GM13977 (cell line): ENCODE data around the gene FAM168A.

ENCODE experiments used
- DNase-seq: peaks from one replicate; pipeline ENCODE4 v3.0.0; 2012; ENCODE audit warnings: low spot score
- in situ Hi-C: fragments of 300-500 bp; cut with MboI; formaldehyde crosslinking; loops from one replicate; pipeline ENCODE4 v1.12.0; 2022; ENCODE audit warnings: low sequenced_read_pairs, low pct_unique_long_range_greater_than_20kb, mixed read lengths, inconsistent platforms; ENCODE audit not compliant: unreplicated experiment
- TF ChIP-seq, protein P1 (sequence below): IDR thresholded peaks from 2 replicates; pipeline ENCODE4 v1.5.1; 2012; ENCODE audit warnings: mild to moderate bottlenecking, control low read depth; ENCODE audit not compliant: insufficient read depth; ENCODE audit errors: extremely low read depth, missing control alignments

FAM168A gene

DNA sequence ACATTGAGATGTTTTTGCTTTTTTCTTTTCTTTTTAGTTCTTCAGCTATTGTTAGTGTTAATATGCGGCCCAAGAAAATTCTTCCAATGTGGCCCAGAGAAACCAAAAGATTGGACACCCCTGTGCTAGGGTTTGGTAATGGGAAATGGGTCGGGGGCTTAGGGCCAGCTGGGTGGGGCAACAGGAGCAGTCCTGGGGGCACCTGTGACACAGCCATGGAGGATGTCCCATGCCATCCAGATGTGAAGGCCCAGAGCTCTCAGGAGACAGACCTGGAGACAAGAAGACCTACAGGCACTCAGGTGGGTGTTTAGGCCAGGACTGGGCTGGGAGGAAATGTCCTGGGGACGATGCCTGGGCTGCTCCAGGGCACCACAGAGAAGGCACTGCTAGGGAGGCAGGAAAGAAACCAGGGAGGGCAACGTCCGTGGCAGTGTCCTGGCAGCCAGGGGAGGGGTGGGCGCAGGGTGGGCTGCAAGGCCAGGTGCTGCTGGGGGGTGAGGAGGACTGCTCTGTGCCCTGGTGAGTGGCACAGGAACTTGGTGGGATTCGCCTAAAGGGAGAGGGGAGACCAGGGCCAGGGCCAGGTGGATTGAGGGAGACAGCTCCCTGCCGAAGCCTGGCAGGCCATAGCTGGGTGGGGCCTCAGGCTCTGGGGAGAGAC lies 200.3 kb downstream of the FAM168A start:
- TF ChIP-seq, protein P1, sequence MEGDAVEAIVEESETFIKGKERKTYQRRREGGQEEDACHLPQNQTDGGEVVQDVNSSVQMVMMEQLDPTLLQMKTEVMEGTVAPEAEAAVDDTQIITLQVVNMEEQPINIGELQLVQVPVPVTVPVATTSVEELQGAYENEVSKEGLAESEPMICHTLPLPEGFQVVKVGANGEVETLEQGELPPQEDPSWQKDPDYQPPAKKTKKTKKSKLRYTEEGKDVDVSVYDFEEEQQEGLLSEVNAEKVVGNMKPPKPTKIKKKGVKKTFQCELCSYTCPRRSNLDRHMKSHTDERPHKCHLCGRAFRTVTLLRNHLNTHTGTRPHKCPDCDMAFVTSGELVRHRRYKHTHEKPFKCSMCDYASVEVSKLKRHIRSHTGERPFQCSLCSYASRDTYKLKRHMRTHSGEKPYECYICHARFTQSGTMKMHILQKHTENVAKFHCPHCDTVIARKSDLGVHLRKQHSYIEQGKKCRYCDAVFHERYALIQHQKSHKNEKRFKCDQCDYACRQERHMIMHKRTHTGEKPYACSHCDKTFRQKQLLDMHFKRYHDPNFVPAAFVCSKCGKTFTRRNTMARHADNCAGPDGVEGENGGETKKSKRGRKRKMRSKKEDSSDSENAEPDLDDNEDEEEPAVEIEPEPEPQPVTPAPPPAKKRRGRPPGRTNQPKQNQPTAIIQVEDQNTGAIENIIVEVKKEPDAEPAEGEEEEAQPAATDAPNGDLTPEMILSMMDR, result no peak
- no peak for DNase-seq
- in situ Hi-C loops, result no loop called here

DNA sequence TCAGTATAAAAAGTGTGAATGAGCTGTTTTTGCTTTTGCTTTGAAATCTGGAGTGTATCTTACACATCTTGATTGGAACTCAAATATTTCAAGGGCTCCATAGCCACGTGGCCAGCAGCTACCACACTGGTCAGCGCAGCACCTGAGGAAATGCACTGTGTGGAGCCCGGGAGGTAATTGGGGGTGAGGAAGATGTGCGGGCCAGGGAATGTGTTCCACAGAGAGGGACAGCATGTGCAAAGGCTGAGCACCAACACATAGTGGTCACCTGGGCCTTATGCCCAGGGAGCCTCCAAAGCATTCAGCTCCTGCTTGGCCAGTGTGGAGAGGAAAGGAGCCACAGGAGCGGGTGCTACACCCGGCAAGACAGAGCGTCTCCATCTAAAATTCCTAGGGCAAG lies 200.9 kb downstream of the FAM168A start:
- in situ Hi-C loops, result no loop called here
- DNase-seq, result no peak
- TF ChIP-seq, protein P1, result no peak

- DNase-seq, result no peak
- in situ Hi-C loops, result no loop called here
- TF ChIP-seq, protein P1, result no peak
Measured at GRCh38 chr11:73396251-73396930, 201.5 kb downstream of the FAM168A start.

DNA sequence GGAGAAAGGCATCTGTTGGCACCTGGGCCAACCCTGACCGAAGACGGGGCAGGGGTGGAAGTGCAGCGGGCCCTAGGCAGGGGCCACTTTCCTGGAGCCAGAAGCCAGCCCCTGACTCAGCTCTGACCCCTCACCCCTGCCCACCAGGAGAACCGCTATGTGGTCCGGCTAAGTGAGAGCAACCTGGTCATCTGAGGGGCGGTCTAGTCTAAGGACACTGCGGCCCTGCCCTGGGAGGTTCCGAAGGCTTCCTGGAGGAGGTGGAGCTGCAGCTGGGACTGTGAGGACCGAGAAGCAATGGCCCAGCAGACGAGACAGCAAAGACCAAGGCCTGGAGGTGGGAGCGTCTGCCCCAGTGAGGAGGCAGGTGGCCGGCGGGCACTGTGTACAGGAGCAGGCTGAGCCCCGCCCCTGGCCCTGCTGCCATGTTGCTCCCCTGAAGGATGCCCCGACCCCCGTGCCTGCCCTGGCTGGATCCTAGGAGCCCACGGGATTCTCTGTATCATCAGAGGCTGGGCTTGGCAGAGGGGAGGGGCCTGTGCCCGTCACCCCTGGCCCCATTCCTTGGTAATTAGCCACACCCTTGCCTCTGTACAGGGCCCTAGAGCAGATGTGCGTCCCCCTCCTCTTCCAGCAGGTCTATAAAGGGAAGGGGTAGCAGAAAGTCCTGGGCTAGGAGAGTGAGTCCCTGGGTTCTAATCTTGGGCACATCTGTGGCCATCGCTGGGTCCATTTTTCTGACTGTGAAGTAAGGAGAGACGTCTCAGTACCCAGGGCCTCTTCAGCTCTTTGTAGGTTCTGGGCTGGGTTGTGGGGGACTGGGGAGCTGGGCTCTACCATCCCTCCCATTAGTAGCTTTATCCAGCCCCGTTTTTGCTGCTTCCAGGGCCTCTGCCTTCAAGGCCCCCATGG lies 202.4 kb downstream of the FAM168A start:
- TF ChIP-seq, protein P1, result no peak
- no peak for DNase-seq
- in situ Hi-C loops, result no loop called here

DNA sequence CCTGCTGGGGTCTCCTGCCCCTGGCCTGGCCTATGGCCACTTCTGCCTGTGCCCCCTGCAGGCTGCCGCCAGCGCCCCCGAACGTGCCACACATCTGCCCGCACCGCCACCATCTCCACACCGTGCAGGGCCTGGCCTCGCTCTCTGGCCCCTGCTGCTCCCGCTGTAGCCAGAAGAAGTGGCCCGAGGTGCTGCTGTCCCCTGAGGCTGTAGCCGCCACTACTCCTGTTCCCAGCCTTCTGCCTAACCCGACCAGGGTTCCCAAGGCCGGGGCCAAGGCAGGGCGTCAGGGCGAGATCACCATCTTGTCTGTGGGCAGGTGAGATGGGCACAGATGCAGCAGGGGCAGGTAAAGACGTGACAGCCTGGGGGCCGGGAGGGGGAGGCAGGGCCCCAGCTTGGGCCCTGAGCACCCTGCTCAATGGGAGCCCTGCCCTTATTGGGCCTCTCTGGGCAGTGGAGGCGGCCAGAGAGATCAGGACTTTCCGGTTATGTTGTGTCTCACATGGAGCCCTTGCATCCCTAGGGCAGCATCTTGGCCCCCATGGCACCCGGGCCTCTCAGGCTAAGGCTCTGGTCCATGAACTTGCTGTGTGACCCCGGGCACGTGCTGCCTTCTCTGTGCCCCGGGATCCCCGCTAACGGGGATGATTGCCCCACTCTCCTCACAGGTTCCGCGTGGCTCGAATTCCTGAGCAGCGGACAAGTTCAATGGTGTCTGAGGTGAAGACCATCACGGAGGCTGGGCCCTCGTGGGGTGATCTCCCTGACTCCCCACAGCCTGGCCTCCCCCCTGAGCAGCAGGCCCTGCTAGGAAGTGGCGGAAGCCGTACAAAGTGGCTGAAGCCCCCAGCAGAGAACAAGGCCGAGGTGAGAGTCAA lies 203.3 kb downstream of the FAM168A start:
- TF ChIP-seq, protein P1, result no peak
- in situ Hi-C loops, result no loop called here
- no peak for DNase-seq
